GM23248 (cell line): ENCODE results near the gene DCLK2. TPM values are rescaled to one million over a fixed set of nuclear protein-coding genes. Genes with fewer than 3 reads are reported as not detected.

ENCODE experiments used
- DNase-seq: peaks from one replicate; pipeline ENCODE4 v3.0.0-alpha.2; 2015
- H2AFZ ChIP-seq: fragments of 200-600 bp; sonication (generic); 2 replicates; pipeline ENCODE4 v1.6.1; 2016; ENCODE audit warnings: antibody characterized with exemption
- H3F3A ChIP-seq: fragments of 200-600 bp; sonication (generic); 2 replicates; pipeline ENCODE4 v1.6.1; 2016; ENCODE audit warnings: mild to moderate bottlenecking, antibody characterized with exemption, mixed run types; ENCODE audit not compliant: insufficient read depth
- H3K27ac ChIP-seq: fragments of 200-600 bp; sonication (generic); 2 replicates; pipeline ENCODE4 v1.5.1; 2016; ENCODE audit warnings: mild to moderate bottlenecking
- H3K27me3 ChIP-seq: fragments of 200-600 bp; sonication (generic); replicated peaks from 2 replicates; pipeline ENCODE4 v1.6.1; 2016; ENCODE audit warnings: mild to moderate bottlenecking; ENCODE audit not compliant: insufficient read depth
- H3K36me3 ChIP-seq: fragments of 200-600 bp; sonication (generic); 2 replicates; pipeline ENCODE4 v1.6.1; 2016; ENCODE audit warnings: low read depth, mild to moderate bottlenecking
- H3K4me1 ChIP-seq: fragments of 200-600 bp; sonication (generic); 2 replicates; pipeline ENCODE4 v1.6.1; 2016; ENCODE audit warnings: mild to moderate bottlenecking; ENCODE audit not compliant: insufficient read depth
- H3K4me2 ChIP-seq: fragments of 200-600 bp; sonication (generic); one replicate; pipeline ENCODE4 v1.6.1; 2016; ENCODE audit warnings: mild to moderate bottlenecking; ENCODE audit not compliant: unreplicated experiment
- H3K4me3 ChIP-seq: fragments of 200-600 bp; sonication (generic); 2 replicates; pipeline ENCODE4 v1.5.1; 2016; ENCODE audit warnings: mild to moderate bottlenecking
- H3K79me2 ChIP-seq: fragments of 200-600 bp; sonication (generic); 2 replicates; pipeline ENCODE4 v1.6.1; 2016; ENCODE audit warnings: mild to moderate bottlenecking; ENCODE audit not compliant: insufficient read depth
- H3K9ac ChIP-seq: fragments of 200-600 bp; sonication (generic); 2 replicates; pipeline ENCODE4 v1.6.1; 2016; ENCODE audit warnings: mild to moderate bottlenecking
- H3K9me2 ChIP-seq: fragments of 200-600 bp; sonication (generic); 2 replicates; pipeline ENCODE4 v1.6.1; 2016; ENCODE audit warnings: mixed run types, mild to moderate bottlenecking, moderate library complexity; ENCODE audit not compliant: insufficient read depth
- H3K9me3 ChIP-seq: fragments of 200-600 bp; sonication (generic); one replicate; pipeline ENCODE4 v1.6.1; 2017; ENCODE audit warnings: low read depth
- H4K20me1 ChIP-seq: fragments of 200-600 bp; sonication (generic); 2 replicates; pipeline ENCODE4 v1.6.0; 2016; ENCODE audit not compliant: insufficient read depth
- EZH2 ChIP-seq: fragments of 200-600 bp; sonication (generic); IDR thresholded peaks from 2 replicates; pipeline ENCODE4 v1.6.1; 2018; ENCODE audit warnings: antibody characterized with exemption, mild to moderate bottlenecking; ENCODE audit not compliant: insufficient read depth, poor library complexity, severe bottlenecking
- EZH2phosphoT487 ChIP-seq: fragments of 200-600 bp; sonication (generic); IDR thresholded peaks from 2 replicates; pipeline ENCODE4 v1.6.1; 2018; ENCODE audit warnings: antibody characterized with exemption, moderate library complexity, mild to moderate bottlenecking, low read depth; ENCODE audit not compliant: insufficient read depth
- WGBS, 2 experiments: methylation state at CpG; one replicate each; pipeline ENCODE4 v1.1.6; 2015 to 2017; ENCODE audit warnings: low lambda C conversion rate in 2 of 2, low coverage in 1 of 2; ENCODE audit errors: missing lambda C conversion rate in 2 of 2; 5-methylcytosine and 5-hydroxymethylcytosine counted together
- in situ Hi-C: fragments of 300-500 bp; cut with MboI; formaldehyde crosslinking; loops from 2 replicates; pipeline ENCODE4 v1.15.0; 2020
- polyA plus RNA-seq: library from polyadenylated mRNA; unstranded; fragments of >200 nt; fragmentation: Nextera tagmentation; extraction: Ambion mirVana; gene quantifications from 2 replicates; pipeline ENCODE4 v1.2.1, GENCODE V29; 2016
- total RNA-seq: library from RNA; depleted of rRNA; stranded (reverse); fragments of >200 nt; shearing (Covaris generic); gene quantifications from 2 replicates; pipeline ENCODE4 v1.2.3, GENCODE V29; 2014

The DCLK2 gene
- total and polyA plus RNA-seq, 2 experiments from 2014 or later = 1.3 to 2.9 TPM

GRCh38 chr4:150126201-150126863 is 48.1 kb downstream of the DCLK2 start:
- 70 to 79% methylated on average over 3 of the region's 3 CpGs for WGBS, 2 experiments
- H3K9me3 ChIP-seq = no peaks in the 10 kb centered on the region
- DNase-seq = peak; percentile 59
- peaks cover 33% of the 10 kb centered on the region for H3K4me1 ChIP-seq
- no peaks in the 10 kb centered on the region for H4K20me1 ChIP-seq
- TF ChIP-seq EZH2 (no peak), EZH2phosphoT487 (no peak)
- no peak overlapping the region for H2AFZ ChIP-seq
- peaks cover 15% of the 10 kb centered on the region for H3K79me2 ChIP-seq
- H3K27me3 ChIP-seq = no peaks in the 10 kb centered on the region
- peaks cover 21% of the 10 kb centered on the region for H3F3A ChIP-seq
- peak overlapping the region; percentile 66 for H3K4me2 ChIP-seq
- in situ Hi-C loops = no loop called here
- H3K36me3 ChIP-seq = no peaks in the 10 kb centered on the region
- 0 out of 2 replicates have a peak overlapping the region, but pooled peaks have one; percentile 18 for H3K27ac ChIP-seq
- no peaks in the 10 kb centered on the region for H3K9me2 ChIP-seq
- peak overlapping the region; percentile 26; the same call in 1 of the 2 replicates for H3K4me3 ChIP-seq
- H3K9ac ChIP-seq = no peak overlapping the region

- WGBS, 2 experiments = 0% methylated on average over 1 of the region's 1 CpG
- Histone ChIP-seq H3K4me3 (peak overlapping the region; percentile 26; the same call in 1 of the 2 replicates), H3K4me1 (peaks cover 38% of the 10 kb centered on the region), H3K27ac (0 out of 2 replicates have a peak overlapping the region, but pooled peaks have one; percentile 18), H3K79me2 (peaks cover 15% of the 10 kb centered on the region), H3K9me3 (no peaks in the 10 kb centered on the region), H3K36me3 (no peaks in the 10 kb centered on the region), H3K4me2 (peak overlapping the region; percentile 66), H3K27me3 (no peaks in the 10 kb centered on the region), H3F3A (peaks cover 21% of the 10 kb centered on the region), H3K9ac (no peak overlapping the region), H4K20me1 (no peaks in the 10 kb centered on the region), H3K9me2 (no peaks in the 10 kb centered on the region), H2AFZ (no peak overlapping the region)
- in situ Hi-C loops = no loop called here
- peak; percentile 72 for DNase-seq
- TF ChIP-seq EZH2 (no peak), EZH2phosphoT487 (no peak)
These were observed 48.6 kb downstream of the DCLK2 start for GRCh38 chr4:150126864-150127203.

GRCh38 chr4:150127757-150128156 is 49.5 kb downstream of the DCLK2 start:
- Histone ChIP-seq H4K20me1 (no peaks in the 10 kb centered on the region), H3K9me2 (no peaks in the 10 kb centered on the region), H3K36me3 (no peaks in the 10 kb centered on the region), H3K4me1 (peaks cover 39% of the 10 kb centered on the region), H3K9ac (no peak overlapping the region), H3K4me3 (no peak overlapping the region), H3K79me2 (peaks cover 15% of the 10 kb centered on the region), H3K9me3 (no peaks in the 10 kb centered on the region), H3K27me3 (no peaks in the 10 kb centered on the region), H3F3A (peaks cover 21% of the 10 kb centered on the region), H3K27ac (no peak overlapping the region), H3K4me2 (no peak overlapping the region), H2AFZ (no peak overlapping the region)
- 99 to 100% methylated on average over 4 of the region's 4 CpGs for WGBS, 2 experiments
- no peak for TF ChIP-seq EZH2
- in situ Hi-C loops = no loop called here
- DNase-seq = no peak

- peaks cover 32% of the 10 kb centered on the region for H3F3A ChIP-seq
- 3 to 8% methylated on average over 2 of the region's 2 CpGs for WGBS, 2 experiments
- peak; percentile 82 for DNase-seq
- peak overlapping the region; percentile 17 for H3K4me2 ChIP-seq
- H2AFZ ChIP-seq = no peak overlapping the region
- TF ChIP-seq EZH2phosphoT487 (no peak), EZH2 (no peak)
- no peaks in the 10 kb centered on the region for H3K36me3 ChIP-seq
- in situ Hi-C loops = no loop called here
- H4K20me1 ChIP-seq = no peaks in the 10 kb centered on the region
- H3K27ac ChIP-seq = peak overlapping the region; percentile 39
- no peak overlapping the region for H3K4me3 ChIP-seq
- H3K27me3 ChIP-seq = no peaks in the 10 kb centered on the region
- no peaks in the 10 kb centered on the region for H3K9me2 ChIP-seq
- H3K79me2 ChIP-seq = peaks cover 27% of the 10 kb centered on the region
- H3K9ac ChIP-seq = peak overlapping the region; percentile 20; the same call in 1 of the 2 replicates
- no peaks in the 10 kb centered on the region for H3K9me3 ChIP-seq
- H3K4me1 ChIP-seq = peaks cover 54% of the 10 kb centered on the region
These were observed 52.7 kb downstream of the DCLK2 start for GRCh38 chr4:150130933-150131332.
